Measurements from ENCODE around the gene CRADD.
"Not testable (repeated sequence)": the region's sequence is repeated elsewhere in the genome, so short reads cannot be mapped to it uniquely, and the experiment has no call there.

Gene CRADD

DNA sequence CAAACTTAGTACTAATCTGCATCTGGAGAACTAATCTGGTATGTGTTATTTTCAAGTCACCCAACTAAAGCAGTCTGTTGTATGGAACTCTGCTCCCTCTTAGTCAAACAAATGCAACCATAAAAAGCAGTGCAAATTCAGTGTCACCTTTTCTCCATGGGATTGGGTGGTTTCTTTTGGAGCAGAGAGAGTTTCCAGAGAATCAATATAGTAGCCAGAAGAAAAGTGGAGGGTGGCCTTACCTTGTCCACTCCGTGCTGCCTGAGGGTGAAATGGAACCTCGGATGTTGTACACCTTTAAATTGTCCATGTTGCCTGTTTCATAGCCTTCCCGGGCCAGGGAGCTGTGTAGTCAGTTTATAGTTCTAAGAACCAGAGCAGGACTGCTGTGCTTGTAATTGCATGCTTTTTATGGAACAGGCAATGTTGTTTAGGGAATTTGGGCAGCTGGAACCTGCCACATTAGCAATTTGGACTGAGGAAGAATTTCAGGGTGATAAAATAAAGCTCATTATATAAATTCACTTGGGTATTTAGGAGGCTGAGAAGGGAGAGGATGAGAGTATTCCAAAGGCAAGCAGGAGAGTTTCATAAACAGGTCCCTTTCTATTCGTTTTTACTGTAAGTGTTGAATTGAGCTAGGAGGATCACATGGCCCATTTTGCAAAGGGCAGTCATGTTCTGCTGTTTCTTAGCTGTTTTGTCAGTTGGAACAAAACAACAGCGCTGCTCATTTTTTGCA is 60.5 kb downstream of the CRADD start:
- DNase-seq (ENCODE audit: low read depth) = no peak

DNA sequence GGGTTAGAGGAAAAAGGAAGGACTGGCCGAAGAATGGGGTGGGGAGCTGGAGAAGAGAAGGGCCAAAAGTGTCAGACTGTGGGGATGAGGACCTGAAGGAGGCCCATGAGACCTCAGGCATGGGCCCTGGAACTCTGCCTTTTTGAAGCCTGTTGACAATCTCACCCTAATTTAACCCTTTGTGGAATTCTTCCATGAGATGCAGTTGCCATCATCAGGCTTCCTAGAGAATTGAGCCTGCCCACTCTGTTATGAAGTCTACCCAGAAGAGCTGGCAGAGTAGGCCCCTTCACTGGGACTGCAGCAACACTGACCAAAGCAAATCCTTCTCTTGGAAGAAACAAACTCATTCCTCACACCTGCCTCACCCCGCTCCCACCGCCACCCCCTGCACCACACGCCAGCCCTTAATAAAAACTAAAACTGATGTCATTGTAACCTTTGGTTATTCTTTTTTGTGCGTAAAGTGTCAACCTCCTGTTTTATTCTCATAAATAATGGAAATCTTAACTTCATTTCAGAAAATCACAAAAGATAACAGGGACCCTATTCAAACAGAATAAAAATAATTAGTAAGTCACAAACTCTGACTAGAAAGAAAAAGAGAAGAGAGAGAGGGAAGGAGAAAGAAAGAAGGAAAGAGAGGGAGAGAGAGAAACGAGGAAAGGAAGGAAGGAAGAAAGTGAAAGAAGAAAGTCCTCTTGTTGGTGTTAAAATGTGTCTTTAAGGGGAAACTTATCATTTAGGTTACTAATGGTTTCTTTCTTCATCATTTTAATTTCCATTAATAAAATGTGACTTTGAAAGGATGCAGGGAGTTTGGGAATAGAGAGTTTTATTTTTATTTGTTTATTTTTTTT is 61.3 kb downstream of the CRADD start:
- DNase-seq (ENCODE audit: low read depth) = no peak

DNA sequence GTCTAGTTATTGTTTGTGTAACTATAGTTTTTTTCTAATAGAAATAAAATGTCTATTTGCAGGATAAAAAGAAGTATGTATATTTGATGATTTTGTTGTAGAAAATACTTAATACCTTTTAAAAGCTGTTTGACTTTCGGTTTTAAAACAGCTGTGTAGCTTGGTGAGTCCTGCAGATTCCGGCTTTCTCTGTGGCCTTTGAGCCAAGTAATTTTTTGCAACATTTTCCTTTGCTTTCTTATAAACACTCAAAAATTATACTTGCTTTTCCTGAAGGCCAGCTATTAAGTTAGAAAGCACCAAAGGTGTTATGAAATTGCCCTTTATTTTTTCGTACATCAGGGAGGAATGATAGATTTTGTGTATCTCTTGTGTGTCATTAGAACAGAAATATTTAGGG is 63.6 kb downstream of the CRADD start:
- no peak for DNase-seq (ENCODE audit: low read depth)

DNA sequence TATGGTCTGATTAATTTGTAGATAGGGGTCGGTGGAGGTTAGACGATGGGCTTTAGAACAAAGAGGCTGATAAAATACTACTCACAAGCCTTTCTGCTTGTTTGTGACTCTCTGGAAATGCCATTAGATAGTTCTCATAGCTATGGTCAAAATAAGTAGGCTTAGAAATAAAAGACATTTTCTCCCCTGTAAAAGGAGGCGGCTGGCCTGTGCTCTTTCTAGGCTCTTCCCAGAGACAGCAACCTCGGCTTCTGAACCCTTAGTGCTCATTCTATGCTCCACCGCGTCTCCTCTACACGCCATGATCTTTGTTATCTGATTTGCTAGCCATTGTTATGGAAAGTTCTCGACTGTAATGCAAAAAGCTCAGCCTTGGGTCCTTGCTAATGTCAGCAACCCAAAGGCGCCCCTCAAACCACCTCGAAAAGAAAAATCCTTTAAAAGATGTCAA is 64.5 kb downstream of the CRADD start:
- DNase-seq (ENCODE audit: low read depth) = peak; percentile 29

DNA sequence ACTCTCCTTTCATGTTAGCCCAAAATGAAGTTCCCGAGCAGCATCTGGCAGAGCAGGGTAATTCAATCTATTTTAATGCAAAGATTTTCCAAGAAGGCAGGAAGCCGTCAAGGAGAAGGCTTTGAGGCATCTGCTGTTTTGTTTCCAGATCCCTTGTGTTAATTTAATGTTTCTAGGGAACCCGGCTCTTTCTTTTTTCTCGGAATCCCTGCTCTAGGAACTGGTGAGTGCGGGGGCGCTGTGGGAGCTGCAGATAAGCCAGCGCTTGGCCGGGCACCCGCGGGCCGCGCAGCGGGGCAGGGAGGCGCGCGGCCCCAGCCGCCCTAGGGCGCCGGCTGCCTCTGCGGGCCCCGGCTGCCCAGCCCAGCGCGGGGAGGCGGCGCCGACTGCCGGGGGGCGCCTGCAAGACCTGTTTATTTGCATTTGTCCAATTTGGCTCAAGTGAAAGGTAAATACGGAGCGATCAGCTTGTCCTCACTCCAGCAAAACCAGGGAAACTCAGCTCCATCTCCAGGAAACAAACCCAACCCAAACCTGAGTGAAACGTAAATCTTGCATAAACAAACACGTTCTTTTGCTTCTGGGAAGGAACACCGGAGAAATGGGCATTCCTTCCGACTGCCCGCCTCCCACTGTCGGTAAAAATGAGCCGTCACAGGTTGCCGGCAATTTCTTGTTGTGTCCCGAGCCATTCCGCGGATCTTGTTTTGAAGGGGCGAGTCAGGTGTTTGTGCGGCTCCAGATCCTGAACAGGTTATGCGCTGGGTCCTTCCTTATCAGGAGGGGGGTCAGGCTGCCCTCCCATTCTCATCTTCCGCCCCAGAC is 65.1 kb downstream of the CRADD start:
- DNase-seq (ENCODE audit: low read depth) = peak; percentile 72

DNA sequence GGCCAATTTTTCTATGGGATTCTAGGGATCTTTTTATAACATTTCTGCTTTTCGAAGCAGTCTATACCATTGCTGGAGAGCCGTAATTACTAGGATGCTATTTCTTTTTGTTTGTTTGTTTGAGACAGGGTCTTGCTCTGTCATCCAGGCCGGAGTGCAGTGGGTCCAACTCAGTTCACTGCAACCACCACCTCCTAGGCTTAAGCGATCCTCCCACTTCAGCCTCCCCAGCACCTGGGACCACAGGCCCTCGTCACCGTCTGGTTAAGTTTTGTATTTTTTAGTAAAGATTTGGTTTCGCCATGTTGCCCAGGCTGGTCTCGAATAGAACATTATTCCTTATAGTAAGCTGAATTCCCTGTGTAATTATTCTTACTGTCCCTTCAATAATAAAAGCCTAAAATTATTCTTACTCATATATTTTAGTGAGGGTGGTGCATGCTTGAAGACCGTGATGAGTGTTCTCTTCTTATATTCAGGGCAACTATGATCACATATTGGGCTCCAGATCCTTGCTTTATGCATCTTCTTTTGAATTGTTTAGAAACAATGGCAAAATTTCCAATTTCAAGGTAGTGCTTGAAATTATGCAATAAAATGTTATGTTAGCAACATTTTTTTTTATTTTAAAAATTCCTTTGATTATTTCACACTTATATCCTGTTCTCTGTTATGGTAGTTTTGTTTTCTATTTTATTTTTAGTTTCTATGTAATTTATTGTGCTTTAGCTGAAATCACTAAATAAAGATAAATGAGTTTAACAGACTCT is 66.2 kb downstream of the CRADD start:
- DNase-seq (ENCODE audit: low read depth) = no peak

DNA sequence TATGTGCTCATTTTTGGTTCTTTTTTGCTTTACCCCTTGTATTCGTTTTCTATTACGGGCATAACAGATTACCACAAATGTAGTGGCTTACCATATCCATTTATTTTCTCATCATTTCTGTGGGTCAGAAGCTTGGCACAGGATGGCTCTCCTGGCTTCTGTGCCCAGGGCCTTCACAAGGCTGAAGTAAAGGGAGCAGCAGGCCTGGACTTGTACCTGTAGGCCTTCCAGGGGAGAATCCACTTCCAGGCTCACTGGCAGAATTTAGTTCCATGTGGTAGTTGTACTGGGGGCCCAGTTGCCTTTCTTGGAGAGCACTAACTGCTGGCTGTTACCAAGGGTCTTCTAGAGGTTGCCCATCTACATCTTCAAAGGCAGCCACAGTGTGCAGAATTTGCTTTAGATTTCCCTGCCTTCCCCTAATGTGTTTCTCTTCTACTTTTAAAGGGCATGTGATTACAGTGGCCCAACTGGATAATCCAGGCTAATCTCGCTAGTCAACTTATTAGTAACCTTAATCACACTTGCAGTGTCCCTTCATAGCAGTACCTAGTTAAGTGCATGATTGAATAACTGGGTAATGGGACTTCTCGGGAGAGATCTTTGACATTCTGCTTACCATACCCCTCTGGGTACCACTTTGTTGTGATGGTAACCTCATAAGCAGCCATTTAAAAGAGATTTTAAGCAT is 67.0 kb downstream of the CRADD start:
- DNase-seq (ENCODE audit: low read depth) = no peak

DNA sequence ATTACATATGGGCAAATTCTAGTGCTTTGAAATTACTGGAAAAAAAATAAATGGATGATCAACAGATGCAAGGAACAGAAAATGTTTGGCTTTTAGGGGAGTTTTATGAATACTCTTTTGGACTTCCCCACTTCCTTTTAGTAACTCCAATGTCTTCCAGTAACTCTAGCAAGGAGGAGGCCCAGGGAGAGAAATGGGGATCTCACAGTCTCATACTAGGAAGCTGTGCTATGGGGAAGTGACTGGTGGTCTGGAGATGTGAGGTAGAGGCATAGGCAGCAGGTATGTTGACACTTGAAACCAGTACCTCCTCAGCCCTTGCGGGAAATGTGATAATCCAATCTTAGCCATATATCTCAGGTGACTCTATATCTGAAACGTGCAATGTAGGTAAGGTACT is 68.1 kb downstream of the CRADD start:
- no peak for DNase-seq (ENCODE audit: low read depth)

DNA sequence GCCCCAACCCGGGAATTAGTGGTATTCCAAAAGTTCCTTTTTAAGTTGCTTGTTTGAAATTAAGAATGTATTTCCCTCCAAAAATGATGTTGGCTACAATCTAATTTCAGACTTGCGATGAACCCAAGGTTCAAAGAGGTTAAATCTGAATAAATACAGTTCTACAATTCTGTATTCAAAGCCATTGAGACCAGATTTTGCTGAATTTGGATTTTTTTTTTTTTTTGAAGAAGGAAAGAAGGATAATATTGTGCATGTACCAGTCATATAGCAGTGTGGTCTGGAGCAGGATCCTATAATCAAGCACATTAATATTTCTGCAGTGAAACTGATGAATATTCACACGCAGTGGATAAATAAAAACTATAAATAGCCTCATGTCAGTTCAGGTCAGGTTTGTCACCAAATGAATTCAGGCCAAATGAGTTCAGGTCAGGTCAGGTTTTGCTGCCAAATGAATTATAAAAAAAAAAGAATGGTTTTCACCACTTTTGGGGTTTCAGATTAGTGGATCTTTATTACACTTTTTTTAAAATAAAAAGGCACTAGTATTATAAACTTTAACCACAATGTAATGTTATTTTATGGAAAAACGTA is 69.5 kb downstream of the CRADD start:
- DNase-seq (ENCODE audit: low read depth) = no peak

DNA sequence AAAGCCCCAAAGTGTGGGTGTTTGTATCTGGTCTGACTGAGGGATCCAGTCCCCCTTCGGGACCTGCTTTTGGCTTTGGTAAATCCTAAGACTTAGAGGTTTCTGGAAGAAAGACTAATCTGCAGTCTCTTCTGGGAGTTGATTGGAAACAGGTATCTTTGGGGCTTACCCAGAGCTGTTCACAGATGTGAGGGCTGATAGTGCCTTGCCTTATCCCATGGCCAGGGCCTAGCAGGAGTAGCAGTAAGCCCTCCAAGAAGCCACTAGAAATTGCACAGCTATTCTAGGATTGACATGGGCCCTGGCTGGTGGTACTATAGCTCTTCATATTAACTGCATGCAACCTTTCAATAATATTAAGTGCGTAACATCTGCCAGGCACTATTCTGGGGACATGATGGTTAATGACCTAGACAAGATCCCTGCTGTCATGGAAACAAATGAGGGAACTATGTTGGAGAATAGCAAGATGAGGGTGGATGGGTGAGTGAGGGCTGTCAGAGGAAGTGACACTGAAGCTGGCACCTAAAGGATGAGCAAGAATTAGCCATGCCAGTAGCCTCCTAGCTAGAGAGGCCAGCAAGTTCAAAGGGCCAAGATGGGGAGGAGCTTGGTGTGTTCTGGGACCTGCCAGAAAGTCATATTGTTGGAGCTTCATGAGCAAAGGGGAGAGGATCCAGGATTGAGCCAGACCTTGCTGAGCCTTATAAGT is 71.7 kb downstream of the CRADD start:
- no peak for DNase-seq (ENCODE audit: low read depth)

DNA sequence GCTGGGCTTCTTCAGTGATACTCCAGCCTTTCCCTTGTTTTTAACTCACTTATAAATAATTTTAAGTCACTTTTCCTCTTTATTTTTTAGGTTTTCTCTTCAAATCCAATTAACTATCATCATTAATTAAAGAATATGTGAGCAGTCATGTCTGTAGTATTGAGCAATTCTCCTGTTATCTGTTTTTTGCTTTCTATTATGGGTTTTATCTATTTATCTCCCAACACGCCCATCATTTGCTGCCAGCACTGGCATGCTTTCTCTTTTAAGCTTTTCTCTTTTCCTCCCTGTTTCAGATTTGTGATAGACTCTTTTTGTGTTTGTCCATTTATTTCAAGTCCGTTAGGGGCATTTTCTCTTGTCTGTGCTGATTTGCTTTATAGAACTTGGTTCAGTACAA is 72.3 kb downstream of the CRADD start:
- peak; percentile 40 for DNase-seq (ENCODE audit: low read depth)

DNA sequence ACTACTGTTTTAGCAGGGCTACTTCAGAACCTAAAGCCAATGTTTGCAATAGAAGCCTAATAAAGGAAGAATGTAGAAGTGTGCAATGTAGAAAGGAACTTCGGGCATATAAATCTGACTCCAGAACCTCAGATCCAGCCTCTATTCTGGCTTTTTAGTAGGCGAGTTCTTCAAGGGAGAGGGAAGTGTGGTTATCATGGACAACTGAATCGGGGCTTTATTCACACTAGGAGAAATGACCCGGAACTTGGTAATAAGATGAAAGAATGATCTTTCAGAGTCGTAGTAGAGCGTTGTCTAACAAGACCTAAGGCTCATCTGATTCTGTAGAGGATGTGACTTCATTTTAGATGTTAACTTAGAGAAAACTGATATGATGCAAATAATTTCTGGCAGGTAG is 72.9 kb downstream of the CRADD start:
- no peak for DNase-seq (ENCODE audit: low read depth)

DNA sequence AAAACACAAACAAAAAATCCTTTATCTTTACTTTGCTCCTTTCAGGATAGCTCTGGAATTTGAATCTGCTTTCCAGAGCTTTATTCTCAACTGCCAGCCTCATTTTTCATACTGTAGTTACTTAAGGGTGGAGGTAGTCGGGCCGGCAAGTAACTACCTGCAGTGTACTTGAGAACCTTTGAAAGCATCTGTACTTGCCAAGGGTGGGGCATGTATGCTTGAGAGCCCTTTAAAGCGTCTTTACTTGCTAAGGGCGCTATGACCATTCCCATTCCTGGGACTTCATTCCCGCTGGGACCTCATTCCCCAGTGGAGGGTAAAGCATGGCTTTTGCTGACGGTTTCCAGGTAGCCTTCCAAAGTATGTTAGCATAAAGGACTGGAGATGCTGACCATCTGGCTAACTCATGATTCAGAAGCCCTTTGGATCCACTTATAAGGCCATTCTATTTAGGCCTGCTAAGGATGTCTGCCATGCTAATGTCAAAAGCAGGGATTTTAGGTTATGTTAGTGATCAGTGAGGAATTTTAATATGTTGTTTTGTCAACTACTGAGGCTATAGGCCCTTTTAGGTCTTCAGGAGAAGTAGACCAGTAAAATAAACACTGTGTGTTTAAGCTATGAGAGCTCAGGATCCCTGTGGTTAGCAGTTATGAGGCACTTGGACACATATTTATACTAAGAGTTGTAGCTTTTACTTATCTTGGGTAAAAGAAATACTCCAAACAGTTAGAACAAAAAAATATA is 74.9 kb downstream of the CRADD start:
- DNase-seq (ENCODE audit: low read depth) = peak; percentile 66

DNA sequence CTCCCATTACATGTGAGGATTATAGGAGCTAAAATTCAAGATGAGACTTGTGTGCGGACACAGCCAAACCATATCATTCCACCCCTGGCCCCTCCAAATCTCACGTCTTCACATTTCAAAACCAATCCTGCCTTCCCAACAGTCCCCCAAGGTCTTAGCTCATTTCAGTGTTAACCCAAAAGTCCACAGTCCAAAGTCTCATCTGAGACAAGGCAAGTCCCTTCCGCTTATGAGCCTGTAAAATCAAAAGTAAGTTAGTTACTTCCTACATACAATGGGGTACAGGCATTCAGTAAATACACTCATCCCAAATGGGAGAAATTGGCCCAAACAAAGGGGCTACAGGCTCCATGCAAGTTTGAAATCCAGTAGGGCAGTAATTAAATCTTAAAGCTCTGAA is 76.1 kb downstream of the CRADD start:
- no peak for DNase-seq (ENCODE audit: low read depth)

DNA sequence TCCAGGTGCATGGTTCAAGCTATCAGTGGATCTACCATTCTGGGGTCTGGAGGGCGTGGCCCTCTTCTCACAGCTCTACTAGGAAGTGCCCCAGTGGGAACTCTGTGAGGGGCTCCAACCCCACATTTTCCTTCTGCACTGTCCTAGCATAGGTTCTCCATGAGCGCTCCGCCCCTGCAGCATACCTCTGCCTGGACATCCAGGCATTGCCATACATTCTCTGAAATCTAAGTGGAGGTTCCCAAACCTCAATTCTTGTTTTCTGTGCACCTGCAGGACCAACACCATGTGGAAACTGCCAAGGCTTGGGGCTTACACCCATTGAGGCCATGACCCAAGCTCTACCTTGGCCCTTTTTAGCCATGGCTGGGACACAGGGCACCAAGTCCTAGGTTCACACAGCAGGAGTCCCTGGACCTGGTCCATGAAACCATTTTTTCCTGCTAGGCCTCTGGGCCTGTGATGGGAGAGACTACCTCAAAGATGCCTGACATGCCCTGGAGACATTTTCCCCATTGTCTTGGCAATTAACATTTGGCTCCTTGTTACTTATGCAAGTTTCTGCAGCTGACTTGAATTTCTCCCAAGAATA is 76.8 kb downstream of the CRADD start:
- DNase-seq (ENCODE audit: low read depth) = no peak

DNA sequence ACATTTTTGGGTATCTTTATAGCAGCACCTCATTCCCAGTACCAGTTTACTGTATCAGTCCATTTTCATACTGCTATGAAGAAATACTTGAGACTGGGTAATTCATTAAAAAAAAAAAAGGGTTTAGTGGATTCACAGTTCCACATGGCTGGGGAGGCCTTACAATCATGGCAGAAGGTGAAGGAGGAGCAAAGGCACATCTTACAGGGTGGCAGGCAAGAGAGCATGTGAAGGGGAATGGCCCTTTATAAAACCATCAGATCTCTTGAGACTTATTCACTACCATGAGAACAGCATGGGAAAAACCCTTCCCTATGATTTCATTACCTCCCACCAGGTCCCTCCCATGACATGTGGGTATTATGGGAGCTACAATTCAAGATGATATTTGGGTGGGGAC is 77.7 kb downstream of the CRADD start:
- DNase-seq (ENCODE audit: low read depth) = not testable (repeated sequence)

DNA sequence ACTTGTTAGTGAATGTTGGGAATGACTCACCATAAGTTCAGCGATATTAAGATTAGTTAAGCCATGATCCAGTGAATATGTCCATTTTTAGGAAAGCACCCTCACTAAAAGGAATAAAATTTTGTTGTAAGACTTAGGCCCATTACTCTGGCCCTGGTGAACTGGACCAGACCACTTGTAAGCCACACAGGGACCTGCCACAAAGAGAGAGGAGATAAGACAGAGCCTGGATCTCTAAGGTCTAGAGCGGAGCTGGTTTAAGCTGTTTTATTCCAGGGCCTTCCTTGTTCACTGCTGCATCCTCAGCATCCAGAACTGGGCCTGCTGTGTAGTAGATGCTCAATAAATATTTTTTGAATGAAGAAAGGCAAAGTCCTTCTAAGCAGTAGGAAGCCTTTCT is 79.1 kb downstream of the CRADD start:
- no peak for DNase-seq (ENCODE audit: low read depth)

DNA sequence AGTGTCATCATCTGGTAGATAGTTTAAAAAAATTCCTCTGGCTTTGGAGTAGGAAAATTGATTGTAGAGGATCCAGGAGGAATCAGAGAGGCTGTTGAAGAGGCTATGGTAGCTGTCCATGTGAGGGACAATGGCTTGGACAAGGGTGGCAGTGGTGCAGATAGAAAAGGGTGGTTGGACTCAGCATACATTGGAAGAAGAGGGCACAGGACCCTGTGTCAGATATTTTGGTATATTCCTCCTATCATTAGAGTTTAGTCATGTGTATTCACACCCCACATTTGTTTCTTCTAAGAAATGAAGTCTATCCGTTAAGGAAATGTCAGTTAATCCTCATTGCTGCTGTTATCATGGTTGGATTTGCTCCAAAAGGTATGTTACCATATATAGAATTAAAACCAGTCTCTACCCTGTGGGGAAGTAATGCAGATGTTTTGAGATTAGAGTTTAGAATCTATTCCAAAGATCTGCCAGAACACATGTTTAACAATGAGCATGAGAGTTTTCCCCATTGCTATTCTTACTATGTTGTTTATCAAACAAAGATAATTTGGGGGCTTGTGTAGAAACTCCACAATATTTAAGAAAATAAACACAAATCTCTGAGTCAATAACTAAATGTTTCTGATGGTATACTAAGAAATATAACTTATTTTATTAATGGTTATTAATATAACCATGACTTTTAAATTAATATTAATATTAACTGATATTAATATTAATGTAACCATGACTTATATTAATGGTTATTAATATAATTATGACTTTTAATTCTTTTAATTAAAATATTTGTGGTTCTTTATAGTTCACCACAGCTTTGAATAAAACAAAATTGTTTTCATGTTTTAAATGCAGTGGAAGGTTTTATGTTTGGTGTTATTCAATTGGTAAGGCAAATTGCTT is 80.9 kb downstream of the CRADD start:
- no peak for DNase-seq (ENCODE audit: low read depth)

Measured in amniotic epithelial cell (primary cell).